ENCODE results near the gene UGT1A5.
"Not testable (repeated sequence)": the region's sequence is repeated elsewhere in the genome, so short reads cannot be mapped to it uniquely, and the experiment has no call there.

Gene UGT1A5

DNA sequence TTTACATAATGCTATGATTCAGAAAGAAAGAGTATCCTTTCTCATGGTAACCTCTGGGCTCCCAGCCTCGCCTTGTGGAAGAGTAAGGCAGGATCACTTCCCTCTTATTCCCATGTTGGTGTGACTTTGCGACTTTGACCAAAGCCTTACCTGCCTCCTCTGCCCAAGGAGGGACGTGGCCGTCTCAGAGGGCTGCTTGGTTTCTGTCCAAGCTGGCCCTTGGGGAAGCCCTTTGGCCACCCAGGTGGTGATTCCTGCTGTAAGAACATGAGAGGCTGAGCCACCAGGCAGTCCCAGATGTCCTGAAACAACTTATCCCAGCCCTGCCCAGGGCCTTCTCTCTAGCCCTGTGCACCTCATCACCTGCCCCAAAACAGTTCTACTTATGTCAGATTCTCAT, 14.0 kb upstream of the UGT1A5 start:
- DNase-seq: no peak

DNA sequence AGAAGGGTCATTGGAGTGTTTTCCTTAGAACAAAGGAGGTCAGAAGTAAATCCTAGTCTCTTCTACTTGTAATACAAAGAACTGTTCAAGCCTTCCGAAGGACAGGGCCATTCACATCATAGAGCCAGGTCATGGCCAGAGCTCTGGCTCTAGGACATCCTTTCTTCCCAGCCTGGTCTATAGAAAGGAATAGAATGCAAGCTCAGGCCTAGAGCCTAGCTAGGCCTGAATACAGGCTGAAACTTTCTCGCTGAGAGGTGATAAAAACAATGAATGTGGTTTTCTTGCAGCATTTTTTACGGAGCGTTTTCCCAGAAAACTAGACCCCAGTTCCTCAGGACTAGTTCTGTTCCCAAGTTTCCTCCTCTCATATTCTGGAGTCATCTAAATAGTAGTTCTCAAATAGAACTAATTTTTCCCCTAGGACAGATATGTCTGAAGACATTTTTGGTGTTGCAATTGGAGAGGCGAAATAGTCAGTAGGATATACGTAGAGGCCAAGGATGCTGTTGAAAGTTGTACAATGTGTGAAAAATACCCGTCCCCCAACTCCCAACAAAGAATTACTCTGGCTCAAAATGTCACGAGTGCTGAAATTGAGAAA, 13.2 kb upstream of the UGT1A5 start:
- DNase-seq: no peak

DNA sequence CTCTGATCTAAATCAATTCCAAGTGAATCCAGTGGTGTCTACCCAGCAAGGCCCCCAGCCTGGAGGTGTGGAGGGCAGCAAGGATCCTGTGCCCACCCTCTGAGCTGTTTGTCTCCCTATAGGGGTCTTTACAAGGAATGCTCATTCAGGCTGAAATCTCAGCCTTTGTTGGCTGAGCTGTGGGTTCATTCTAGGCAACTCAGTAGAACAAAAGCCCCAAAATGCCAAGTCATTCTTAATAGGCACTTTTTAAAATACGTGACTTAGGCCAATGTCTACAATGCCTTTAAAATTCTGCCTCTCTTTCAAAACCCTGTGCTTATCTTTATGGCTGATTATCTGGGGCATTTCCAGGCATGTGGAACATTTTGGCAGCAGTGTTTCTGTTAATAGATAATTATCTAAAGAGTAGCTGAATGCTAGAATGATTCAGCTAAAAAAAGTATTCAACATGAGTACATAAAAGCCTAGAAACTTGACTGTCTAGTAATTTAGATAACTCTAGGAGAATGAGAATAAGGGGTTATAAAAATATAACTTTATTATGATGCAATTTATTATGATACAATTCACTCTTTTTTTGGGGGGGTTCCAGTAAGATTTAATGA, 12.6 kb upstream of the UGT1A5 start:
- DNase-seq: no peak

DNA sequence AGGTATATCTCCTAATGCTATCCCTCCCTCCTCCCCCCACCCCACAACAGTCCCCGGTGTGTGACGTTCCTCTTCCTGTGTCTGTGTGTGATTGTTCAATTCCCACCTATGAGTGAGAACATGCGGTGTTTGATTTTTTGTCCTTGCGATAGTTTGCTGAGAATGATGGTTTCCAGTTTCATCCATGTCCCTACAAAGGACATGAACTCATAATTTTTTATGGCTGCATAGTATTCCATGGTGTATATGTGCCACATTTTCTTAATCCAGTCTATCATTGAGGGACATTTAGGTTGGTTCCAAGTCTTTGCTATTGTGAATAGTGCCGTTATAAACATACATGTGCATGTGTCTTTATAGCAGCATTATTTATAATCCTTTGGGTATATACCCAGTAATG, 11.9 kb upstream of the UGT1A5 start:
- not testable (repeated sequence) for DNase-seq

DNA sequence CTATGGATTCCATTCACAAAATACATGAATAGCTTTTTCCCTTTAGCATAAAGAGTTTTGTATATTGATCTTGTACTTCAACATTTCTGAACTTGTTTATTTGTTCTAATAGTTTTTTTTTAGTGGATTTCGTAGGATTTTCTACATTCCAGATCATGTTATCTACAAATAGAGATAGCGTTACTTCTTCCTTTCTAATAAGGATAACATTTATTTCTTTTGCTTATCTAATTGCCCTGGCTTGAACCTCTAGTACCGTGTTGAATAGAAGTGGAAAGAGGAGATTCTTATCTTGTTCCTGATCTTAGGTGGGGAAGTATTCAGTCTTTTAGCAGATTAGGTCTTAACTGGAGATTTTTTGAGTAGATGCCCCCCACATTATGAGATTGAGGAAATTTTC, 10.5 kb upstream of the UGT1A5 start:
- no peak for DNase-seq

DNA sequence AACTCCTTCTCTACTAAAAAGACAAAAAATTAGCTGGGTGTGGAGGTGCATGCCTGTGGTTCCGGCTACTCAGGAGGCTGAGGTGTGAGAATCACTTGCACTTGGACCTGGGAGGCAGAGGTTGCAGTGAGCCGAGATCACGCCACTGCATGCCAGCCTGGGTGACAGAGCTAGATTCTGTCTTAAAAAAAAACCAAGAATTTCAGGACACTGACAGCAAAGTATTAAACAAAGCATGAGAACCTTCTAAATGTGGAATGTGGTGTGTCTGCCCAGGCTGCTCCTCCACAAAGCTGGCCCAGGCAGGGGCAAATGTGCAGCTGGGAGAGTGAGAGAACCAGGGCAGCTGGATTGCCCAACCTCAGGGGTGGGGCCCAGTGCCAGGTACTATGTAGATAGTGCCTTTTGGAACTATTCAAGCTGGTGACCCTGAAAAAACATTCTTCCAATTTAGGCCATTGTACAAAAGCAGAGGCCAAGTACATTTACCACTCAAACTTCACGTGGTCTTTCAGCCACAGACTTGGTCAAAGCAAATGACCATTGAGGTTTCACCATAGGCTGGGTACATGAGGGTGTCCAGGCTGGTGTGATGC, 6.7 kb upstream of the UGT1A5 start:
- no peak for DNase-seq

DNA sequence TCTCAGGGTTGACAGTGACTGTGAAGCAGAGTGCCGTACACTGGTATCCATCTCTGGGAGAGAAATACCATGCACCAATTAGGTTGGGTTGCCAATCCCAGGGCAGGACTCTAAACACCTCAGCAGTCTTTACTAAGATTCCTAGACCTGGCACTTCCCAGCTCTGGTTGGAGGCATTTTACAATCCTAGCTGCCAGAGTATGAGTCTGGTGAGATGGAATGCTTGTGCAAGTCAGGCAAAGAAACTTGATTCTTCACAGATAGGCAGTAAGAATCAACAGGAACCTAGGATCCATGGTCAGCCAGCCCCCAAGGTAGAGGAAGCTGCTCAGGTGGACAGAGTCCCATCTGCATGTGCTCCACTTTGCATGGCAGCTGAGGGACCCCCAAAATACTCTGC, 6.0 kb upstream of the UGT1A5 start:
- no peak for DNase-seq

DNA sequence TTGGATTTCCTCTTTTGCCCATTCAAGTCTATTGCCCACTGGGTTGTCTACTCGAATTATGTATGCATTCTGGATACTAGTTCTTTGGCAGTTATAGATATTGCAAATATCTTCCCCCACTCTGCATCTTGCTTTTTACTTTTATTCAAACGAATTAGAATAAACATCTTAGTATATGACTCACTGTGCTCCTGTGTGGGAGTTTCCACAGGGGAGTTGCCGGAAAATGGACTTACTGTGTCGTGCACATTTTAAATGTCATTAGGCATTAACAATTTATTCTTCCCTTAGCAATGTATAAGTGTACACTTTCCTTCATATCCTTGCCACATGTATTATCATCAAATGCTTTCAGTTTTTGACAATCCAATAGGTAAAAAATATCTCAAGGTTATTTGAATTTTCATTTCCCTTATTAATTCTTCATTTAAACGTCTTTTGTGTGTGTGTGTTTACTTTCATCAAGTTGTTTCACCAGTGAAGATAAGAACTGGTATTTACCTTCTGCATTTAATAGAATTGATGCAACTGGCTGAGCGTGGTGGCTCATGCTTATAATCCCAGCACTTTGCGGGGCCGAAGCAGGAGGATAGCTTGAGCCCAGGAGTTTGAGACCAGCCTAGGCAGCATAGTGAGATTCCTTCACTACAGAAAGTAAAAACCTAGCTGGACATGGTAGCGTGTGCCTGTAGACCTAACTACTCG, 4.6 kb upstream of the UGT1A5 start:
- no peak for DNase-seq

DNA sequence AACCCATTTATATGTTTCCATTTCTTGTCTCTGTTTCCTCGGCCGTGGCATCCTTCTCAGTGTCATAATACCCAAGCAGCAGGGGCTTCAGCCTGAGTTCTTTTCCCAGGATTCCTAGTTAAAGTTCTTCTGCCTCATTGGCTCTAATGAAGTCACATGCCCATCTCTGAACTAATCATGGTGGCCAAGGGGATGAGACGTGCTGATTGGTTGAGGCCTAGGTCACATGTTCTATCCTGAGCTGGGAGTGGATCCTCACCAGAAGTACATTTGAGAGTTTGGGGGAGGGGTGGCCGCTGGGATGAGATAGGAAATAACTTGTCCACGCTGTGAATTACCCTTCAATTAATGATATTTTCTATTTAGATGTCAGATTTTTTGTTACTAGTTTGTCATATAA, 3.8 kb upstream of the UGT1A5 start:
- no peak for DNase-seq

DNA sequence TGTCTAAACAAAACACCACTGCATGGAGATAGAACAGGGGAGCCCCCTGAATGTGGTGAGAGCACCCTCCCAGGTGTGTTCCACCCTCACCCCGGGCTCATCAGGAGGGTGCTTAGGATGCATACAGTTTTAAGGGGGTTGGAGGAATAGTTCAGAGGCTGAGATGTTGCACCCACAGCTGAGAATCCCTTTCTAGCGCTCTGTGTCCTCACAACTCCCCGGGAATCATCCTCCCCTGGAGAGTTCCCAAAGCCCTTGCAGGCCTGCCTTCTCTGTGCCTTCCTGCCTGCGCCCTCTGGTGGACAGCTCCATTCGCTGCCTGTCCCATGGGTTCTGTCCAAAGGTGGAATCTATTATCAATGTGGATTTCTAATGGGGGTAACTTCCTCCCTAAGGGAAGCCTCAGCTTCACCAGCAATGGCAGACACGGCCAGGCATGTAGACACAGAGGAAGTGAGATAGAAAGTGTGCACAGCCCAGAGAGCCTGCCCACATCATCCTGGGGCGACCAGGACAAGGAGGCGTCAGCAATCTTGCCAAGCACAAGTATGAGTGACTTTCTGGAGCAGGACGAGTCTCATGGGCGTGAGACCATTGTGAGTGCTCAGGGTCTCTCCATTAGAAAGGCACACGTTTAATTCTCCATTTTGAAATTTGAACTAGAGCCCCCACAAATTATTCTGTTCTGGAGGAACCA, 1.2 kb upstream of the UGT1A5 start:
- DNase-seq: peak; percentile 52

DNA sequence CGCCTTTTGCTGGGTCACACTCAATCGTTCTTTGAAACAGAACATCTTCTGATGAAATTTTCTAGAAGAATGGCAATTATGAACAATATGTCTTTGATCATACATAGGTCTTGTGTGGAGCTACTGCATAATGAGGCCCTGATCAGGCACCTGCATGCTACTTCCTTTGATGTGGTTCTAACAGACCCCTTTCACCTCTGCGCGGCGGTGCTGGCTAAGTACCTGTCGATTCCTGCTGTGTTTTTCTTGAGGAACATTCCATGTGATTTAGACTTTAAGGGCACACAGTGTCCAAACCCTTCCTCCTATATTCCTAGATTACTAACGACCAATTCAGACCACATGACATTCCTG, 532 bp downstream of the UGT1A5 start:
- no peak for DNase-seq

DNA sequence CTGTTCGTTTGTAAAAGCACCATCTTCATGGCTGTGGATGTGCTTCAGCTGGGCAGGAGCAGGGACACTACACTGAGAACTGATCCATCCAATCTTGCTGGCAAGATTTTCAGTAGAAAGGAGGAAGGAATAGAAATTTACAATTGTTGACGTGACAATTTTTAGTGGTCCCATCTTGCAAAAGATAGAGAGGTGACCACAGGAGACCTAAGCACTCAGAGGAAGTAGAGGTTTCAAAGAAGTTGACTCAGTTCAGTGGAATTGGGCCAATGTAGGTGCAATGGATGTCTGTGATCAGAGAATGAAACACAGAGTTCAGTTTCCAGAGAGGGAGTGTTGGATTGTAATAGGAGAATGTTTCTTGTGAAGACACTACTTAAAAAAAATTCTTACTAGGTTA, 1.4 kb downstream of the UGT1A5 start:
- no peak for DNase-seq

DNA sequence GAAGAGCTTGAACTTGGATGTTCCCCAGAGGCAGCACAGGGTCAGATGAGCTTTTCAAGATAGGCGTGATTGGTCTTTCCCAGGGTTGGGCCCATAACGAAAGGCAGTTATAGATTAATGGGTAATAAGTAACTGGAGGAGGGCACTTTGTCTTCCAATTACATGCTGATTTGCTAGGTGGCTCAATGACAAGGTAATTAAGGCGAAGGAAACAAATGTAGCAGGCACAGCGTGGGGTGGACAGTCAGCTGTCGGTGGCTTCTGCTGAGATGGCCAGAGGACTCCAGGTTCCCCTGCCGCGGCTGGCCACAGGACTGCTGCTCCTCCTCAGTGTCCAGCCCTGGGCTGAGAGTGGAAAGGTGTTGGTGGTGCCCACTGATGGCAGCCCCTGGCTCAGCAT, 5.8 kb downstream of the UGT1A5 start, which contains the start of gene UGT1A4:
TSS of gene UGT1A4 (plus strand) at position 185 of the 400 bp plus-strand sequence. CDS start at position 270, 85 bp downstream.
- DNase-seq: no peak

DNA sequence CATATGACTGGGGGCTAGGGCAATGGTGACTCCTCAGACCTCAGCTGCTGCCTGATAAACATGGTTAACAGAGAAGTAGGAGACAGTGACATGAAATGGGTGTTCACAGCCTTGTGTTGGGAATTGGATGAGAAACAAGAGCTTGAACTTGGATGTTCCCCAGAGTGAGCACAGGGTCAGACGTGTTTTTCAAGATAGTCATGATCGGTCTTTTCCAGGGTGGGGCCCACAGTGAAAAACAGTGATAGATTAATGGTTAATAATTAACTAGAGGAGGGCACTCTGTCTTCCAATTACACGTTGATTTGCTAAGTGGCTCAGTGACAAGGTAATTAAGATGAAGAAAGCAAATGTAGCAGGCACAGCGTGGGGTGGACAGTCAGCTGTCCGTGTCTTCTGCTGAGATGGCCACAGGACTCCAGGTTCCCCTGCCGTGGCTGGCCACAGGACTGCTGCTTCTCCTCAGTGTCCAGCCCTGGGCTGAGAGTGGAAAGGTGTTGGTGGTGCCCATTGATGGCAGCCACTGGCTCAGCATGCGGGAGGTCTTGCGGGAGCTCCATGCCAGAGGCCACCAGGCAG, 16.1 kb downstream of the UGT1A5 start, which contains the start of gene UGT1A3:
TSS of gene UGT1A3 (plus strand) at position 320 of the 579 bp plus-strand sequence. CDS start at position 405, 85 bp downstream.
- no peak for DNase-seq

DNA sequence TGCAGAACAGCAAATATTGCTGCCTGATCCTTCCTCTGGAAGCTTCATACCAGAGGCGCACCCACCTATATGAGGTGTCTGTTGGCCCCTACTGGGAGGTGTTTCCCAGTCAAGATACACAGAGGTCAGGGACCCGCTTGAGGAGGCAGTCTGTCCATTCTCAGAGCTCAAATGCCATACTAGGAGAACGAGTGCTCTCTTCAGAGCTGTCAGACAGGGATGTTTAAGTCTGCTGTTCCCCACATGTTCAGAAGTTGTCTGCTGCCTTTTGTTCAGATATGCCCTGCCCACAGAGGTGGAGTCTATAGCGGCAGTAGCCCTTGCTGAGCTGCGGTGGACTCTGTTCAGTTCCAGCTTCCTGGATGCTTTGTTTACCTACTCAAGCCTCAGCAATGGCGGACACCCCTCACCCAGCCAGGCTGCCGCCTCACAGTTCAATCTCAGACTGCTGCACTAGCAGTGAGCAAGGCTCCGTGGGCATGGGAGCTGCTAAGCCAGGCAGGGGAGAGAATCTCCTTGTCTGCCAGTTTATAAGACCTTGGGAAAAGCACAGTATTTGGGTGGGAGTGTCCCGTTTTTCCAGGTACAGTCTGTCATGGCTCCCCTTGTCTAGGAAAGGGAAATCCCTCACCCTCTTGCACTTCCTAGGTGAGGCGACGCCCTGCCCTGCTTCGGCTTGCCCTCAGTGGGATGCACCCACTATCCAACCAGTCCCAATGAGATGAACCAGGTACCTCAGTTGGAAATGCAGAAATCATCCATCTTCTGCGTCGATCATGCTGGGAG, 24.4 kb downstream of the UGT1A5 start:
- DNase-seq: not testable (repeated sequence)

DNA sequence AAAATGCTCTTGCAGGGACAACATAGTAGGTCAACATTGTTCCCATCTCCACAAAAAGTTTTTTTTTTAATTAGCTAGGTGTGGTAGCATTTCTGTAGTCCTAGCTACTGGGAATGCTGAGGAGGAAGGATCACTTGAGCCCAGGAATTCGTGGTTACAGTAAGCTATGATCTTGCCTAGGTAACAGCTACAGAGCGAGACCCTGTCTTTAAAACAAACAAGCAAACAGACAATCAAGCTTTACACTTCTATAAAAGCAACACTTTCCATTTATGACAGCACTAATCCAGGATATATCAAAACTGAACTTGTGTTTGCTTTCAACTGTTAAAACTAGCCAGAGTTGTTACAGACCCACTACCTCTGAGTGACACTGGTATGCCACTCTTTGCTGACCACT, 28.2 kb downstream of the UGT1A5 start:
- no peak for DNase-seq

DNA sequence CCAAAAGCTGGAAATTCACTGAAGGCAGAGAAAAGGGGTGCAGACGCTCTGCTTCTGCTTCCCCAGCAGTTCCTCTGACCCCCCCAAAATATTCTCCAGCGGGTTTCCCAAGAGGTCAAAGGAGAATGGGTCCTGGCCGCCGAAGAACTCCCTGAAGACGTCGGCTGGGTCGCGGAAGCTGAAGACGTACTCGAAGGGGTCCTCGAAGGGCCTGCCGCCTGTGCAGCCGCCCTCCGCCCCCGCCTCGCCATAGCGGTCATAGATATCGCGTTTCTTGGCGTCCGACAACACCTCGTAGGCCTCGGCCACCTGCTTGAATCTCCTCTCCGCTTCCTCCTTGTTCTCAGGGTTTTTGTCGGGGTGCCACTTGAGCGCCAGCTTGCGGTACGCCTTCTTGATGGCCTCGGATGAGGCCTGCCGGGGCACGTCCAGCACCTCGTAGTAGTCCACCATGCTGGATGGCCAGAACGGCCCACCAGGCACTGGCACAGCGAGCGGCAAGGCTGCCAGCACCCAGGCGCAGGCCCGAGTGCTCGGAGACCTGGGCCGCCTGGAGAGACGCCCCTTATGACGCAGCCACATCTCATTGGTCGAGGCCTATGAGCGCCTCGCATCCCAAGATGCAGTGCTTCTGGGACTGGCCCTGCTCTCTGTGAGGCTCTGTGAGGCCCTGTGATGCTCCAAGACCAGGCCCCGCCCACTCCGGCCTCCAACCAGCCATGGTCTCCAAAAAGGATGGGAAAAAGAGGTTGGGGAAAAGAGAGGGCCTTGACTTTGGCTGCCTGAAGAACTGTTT, 31.0 kb downstream of the UGT1A5 start:
- DNase-seq: no peak

DNA sequence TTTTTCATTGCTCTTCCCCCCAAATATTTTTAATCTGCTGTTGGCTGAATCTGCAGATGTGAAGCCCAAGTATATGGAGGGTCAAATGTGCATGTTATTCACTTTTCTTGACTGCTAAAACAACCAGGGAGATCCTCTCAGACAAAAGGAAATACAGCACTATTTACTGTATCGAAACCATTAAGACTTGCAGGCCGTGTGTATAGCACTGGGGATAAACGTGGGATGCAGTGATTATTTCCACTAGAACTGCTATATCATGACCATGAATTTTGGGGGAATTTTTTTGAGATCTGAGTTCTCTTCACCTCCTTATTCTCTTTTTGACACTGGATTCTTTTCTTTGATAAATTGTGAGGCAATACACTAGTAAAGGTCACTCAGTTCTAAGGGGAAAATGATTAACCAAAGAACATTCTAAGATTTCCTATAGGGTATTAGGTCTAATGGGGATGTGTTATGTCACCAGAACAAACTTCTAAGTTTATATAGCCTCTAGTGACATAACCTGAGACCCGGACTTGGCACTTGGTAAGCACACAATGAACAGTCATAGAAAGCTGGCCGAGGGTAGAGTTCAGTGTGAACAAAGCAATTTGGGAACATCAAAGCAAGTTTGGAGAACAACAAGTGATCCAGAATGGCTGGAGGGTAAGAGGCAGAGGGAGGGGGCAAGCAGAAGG, 32.5 kb downstream of the UGT1A5 start:
- no peak for DNase-seq

DNA sequence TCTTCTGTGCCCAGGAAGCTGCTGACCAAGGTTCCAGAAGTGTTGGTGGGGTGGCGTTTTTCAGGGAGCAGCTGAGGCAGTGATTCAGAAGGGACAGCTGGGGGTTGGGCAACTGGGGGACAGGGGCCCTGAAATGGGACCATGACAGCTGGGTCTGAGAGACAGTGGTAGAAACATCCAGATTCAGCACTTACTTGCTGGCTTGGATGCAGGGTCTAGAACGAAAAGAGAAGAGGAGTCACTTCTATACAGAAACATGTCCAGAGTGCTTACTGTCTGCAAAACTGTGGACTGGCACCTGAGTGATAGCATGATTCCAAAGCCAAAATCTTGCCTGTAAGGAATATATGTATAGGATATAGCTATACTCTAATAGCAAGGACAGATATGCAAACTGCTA, 33.1 kb downstream of the UGT1A5 start:
- DNase-seq: not testable (repeated sequence)

DNA sequence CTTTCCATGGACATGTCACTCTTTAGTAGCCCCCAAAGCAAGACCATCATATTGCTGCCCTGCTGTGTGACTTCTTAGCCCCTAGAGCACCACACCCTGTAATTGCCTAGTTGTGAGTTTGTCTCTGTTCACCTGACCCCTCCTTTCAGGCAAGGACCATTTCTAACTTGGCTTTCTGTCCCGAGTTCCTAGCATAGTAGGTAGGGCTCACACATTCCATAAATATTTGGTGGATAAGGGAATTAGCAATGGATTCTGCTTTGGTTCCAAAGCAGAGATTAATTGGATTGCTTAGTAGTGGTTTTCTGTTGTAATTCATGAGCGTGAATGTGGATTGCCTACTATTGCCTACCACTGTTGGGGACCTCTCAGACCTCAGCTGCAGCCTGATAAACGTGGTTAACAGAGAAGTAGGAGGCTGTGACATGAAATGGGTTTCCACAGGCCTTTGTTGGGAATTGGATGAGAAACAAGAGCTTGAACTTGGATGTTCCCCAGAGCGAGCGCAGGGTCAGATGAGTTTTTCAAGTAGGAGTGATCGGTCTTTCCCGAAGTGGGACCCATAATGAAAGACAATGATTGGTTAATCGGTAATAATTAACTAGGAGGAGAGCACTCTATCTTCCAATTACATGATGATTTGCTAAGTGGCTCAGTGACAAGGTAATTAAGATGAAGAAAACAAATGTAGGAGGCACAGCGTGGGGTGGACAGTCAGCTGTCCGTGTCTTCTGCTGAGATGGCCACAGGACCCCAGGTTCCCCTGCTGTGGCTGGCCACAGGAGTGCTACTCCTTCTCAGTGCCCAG, 34.0 kb downstream of the UGT1A5 start:
- no peak for DNase-seq

Measured in NCI-H1092 treated with DMSO at 0.1 percent for 48 hours (cell line).